Fibroblast of lung (primary cell): ENCODE data around the gene CYSTM1. TPM values are rescaled to one million over a fixed set of nuclear protein-coding genes. Genes with fewer than 3 reads are reported as not detected.
"Not testable (repeated sequence)": the region's sequence is repeated elsewhere in the genome, so short reads cannot be mapped to it uniquely, and the experiment has no call there.

Experiments
- DNase-seq, 2 donors: peaks; one replicate each; pipeline versions ENCODE4 v3.0.0 to v3.0.0-alpha.2; 2010; ENCODE audit warnings: low read depth in 2 of 2
- H2AFZ ChIP-seq: 2 replicates; pipeline ENCODE4 v1.5.1; 2012; ENCODE audit warnings: low read length, control low read depth, inconsistent platforms
- H3K27ac ChIP-seq: 2 replicates; pipeline ENCODE4 v1.5.1; 2011; ENCODE audit warnings: low read length, control low read depth; ENCODE audit not compliant: insufficient read depth
- H3K27me3 ChIP-seq: 2 replicates; pipeline ENCODE4 v1.5.1; 2011; ENCODE audit warnings: mild to moderate bottlenecking, low read length; ENCODE audit not compliant: control insufficient read depth, insufficient read depth
- H3K36me3 ChIP-seq: 2 replicates; pipeline ENCODE4 v1.5.1; 2011; ENCODE audit warnings: low read length; ENCODE audit not compliant: control insufficient read depth, insufficient read depth
- H3K4me1 ChIP-seq: 2 replicates; pipeline ENCODE4 v1.5.1; 2011; ENCODE audit warnings: low read length; ENCODE audit not compliant: control insufficient read depth, insufficient read depth; ENCODE audit errors: extremely low read depth
- H3K4me2 ChIP-seq: 2 replicates; pipeline ENCODE4 v1.5.1; 2011; ENCODE audit warnings: low read length, control low read depth; ENCODE audit not compliant: insufficient read depth; ENCODE audit errors: extremely low read depth
- H3K4me3 ChIP-seq, 4 experiments: fragments of 200-600 bp in 1 of 4; sonication (generic) in 1 of 4; replicated peaks in 1 of 4; 2 replicates each; pipeline ENCODE4 v1.5.1; 2011 to 2016; ENCODE audit warnings: low read length in 4 of 4, low read depth in 3 of 4, mild to moderate bottlenecking in 3 of 4, control low read depth in 2 of 4, inconsistent platforms in 1 of 4, mixed read lengths in 1 of 4; ENCODE audit not compliant: insufficient read depth in 1 of 4; ENCODE audit errors: control extremely low read depth in 1 of 4
- H3K79me2 ChIP-seq: 2 replicates; pipeline ENCODE4 v1.5.1; 2012; ENCODE audit warnings: mild to moderate bottlenecking, low read length, inconsistent platforms; ENCODE audit not compliant: control insufficient read depth, insufficient read depth
- H3K9ac ChIP-seq: 2 replicates; pipeline ENCODE4 v1.5.1; 2011; ENCODE audit warnings: mild to moderate bottlenecking, low read length, control low read depth; ENCODE audit not compliant: insufficient read depth
- H3K9me3 ChIP-seq: 2 replicates; pipeline ENCODE4 v1.5.1; 2012; ENCODE audit warnings: low read depth, low read length; ENCODE audit not compliant: control insufficient read depth, insufficient read depth
- H4K20me1 ChIP-seq: 2 replicates; pipeline ENCODE4 v1.5.1; 2011; ENCODE audit warnings: low read length; ENCODE audit not compliant: control insufficient read depth, insufficient read depth; ENCODE audit errors: extremely low read depth
- CTCF ChIP-seq, 2 donors: IDR thresholded peaks in 1 of 2; conservative IDR thresholded peaks in 1 of 2; 1 replicate in 1 of 2; 2 replicates in 1 of 2; pipeline ENCODE4 v1.5.1; 2011 to 2012; ENCODE audit warnings: low read length in 2 of 2, control low read depth in 1 of 2, inconsistent platforms in 1 of 2, low read depth in 1 of 2, mild to moderate bottlenecking in 1 of 2
- EZH2 ChIP-seq: IDR thresholded peaks from 2 replicates; pipeline ENCODE4 v1.5.1; 2012; ENCODE audit warnings: low read length, control low read depth, mild to moderate bottlenecking; ENCODE audit errors: missing control alignments
- polyA plus RNA-seq, 2 donors: library from polyadenylated mRNA; depleted of rRNA in 1 of 2; stranded (reverse) in 1 of 2; unstranded in 1 of 2; fragments of >200 nt; gene quantifications; 2 replicates each; pipeline ENCODE4 v1.2.1, GENCODE V29; 2011 to 2012; ENCODE audit warnings: missing spikeins in 1 of 2
- total RNA-seq: library from RNA; depleted of rRNA; stranded (reverse); fragments of >200 nt; gene quantifications from 2 replicates; pipeline ENCODE4 v1.2.1, GENCODE V29; 2014

CYSTM1 gene
- total and polyA plus RNA-seq, 2 donors (not counting 1 experiment from before 2014, with no cell fraction given) = 24.3 to 35.8 TPM

DNA sequence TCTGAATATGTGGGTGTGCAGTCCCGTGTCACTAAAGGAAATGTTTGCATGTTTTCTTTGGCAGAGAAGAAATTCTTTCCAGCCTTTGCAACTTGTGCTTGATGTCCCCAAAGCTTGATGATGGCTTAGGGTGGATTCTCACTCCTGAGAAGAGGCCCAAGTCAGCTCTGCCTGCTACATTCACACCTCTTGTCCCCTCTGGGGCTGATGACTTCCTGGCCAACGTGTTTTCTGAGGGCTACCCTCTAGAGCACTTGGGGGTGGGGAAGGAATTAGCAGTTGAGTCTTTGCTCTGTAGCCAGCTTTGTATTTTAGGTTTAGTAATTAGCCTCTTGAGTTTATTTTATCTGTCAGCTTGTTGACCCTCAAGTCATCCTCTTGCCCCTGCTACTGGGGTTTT, 19.7 kb downstream of the CYSTM1 start:
- DNase-seq = no peak
- Histone ChIP-seq H3K36me3 (no peaks in the 10 kb centered on the region), H3K4me1 (peaks cover 2% of the 10 kb centered on the region), H2AFZ (no peak overlapping the region), H3K4me3 (no peak overlapping the region), H3K27me3 (no peaks in the 10 kb centered on the region), H3K9me3 (no peaks in the 10 kb centered on the region), H3K27ac (no peak overlapping the region), H3K9ac (no peak overlapping the region), H3K79me2 (no peaks in the 10 kb centered on the region), H4K20me1 (no peaks in the 10 kb centered on the region), H3K4me2 (no peak overlapping the region)
- TF ChIP-seq CTCF (conservative IDR thresholded peaks at IDR 0.05 in 1 of 2, IDR thresholded peaks at IDR 0.05 in 1 of 2; ENCODE audit: low read depth in 1 of 2, low read length in 2 of 2) (no peak), EZH2 (no peak)

- Histone ChIP-seq H2AFZ (no peak overlapping the region), H3K4me3 (no peak overlapping the region), H3K4me2 (no peak overlapping the region), H3K79me2 (no peaks in the 10 kb centered on the region), H3K36me3 (no peaks in the 10 kb centered on the region), H3K9me3 (no peaks in the 10 kb centered on the region), H3K27me3 (no peaks in the 10 kb centered on the region), H4K20me1 (no peaks in the 10 kb centered on the region), H3K9ac (no peak overlapping the region), H3K27ac (no peak overlapping the region), H3K4me1 (no peaks in the 10 kb centered on the region)
- DNase-seq = no peak
- TF ChIP-seq EZH2 (no peak), CTCF (conservative IDR thresholded peaks at IDR 0.05 in 1 of 2, IDR thresholded peaks at IDR 0.05 in 1 of 2; ENCODE audit: low read depth in 1 of 2, low read length in 2 of 2) (no peak)
These were observed 21.3 kb downstream of the CYSTM1 start for GRCh38 chr5:140196115-140196814.

GRCh38 chr5:140197023-140197422, 22.0 kb downstream of the CYSTM1 start:
- H3K27ac ChIP-seq = no peak overlapping the region
- DNase-seq = no peak
- H2AFZ ChIP-seq = no peak overlapping the region
- H3K4me2 ChIP-seq = no peak overlapping the region
- no peak overlapping the region for H3K4me3 ChIP-seq
- no peaks in the 10 kb centered on the region for H4K20me1 ChIP-seq
- no peaks in the 10 kb centered on the region for H3K9me3 ChIP-seq
- H3K79me2 ChIP-seq = no peaks in the 10 kb centered on the region
- H3K9ac ChIP-seq = no peak overlapping the region
- no peak for TF ChIP-seq CTCF (conservative IDR thresholded peaks at IDR 0.05 in 1 of 2, IDR thresholded peaks at IDR 0.05 in 1 of 2; ENCODE audit: low read depth in 1 of 2, low read length in 2 of 2)
- no peak for TF ChIP-seq EZH2
- no peaks in the 10 kb centered on the region for H3K4me1 ChIP-seq
- no peaks in the 10 kb centered on the region for H3K36me3 ChIP-seq
- H3K27me3 ChIP-seq = no peaks in the 10 kb centered on the region

DNA sequence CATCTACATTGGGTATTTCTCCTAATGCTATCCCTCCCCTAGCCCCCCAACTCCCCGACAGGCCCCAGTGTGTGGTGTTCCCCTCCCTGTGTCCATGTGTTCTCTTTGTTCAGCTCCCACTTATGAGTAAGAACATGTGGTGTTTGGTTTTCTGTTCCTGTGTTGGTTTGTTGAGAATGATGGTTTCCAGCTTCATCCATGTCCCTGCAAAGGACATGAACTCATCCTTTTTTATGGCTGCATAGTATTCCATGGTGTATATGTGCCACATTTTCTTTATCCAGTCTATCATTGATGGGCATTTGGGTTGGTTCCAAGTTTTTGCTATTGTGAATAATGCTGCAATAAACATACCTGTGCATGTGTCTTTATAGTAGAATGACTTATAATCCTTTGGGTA, 23.9 kb downstream of the CYSTM1 start:
- H3K79me2 ChIP-seq, H3K36me3 ChIP-seq, H3K27ac ChIP-seq, H3K9me3 ChIP-seq, H3K4me3 ChIP-seq, H3K9ac ChIP-seq, H3K27me3 ChIP-seq, H3K4me1 ChIP-seq, DNase-seq, H4K20me1 ChIP-seq, H3K4me2 ChIP-seq, H2AFZ ChIP-seq: not testable (repeated sequence)
